Brain pericyte (primary cell): ENCODE results near the gene DENND2D.

Experiments
- DNase-seq: peaks from one replicate; pipeline ENCODE4 v3.0.0-alpha.2; 2012; ENCODE audit warnings: low read depth, low spot score

The DENND2D gene

GRCh38 chr1:111175349-111175748 is 25.1 kb downstream of the DENND2D start:
- no peak for DNase-seq

GRCh38 chr1:111174070-111174469 is 26.4 kb downstream of the DENND2D start:
- DNase-seq, result no peak

GRCh38 chr1:111172463-111172862 is 28.0 kb downstream of the DENND2D start:
- DNase-seq, result no peak

GRCh38 chr1:111164151-111164550 is 36.3 kb downstream of the DENND2D start:
- no peak for DNase-seq

- DNase-seq, result no peak
Measured at GRCh38 chr1:111163363-111163762, 37.1 kb downstream of the DENND2D start.

- DNase-seq, result no peak
Measured at GRCh38 chr1:111162488-111162880, 38.0 kb downstream of the DENND2D start.

- no peak for DNase-seq
Measured at GRCh38 chr1:111161843-111162487, 38.5 kb downstream of the DENND2D start.

GRCh38 chr1:111157431-111157830 is 43.0 kb downstream of the DENND2D start:
- no peak for DNase-seq

- no peak for DNase-seq
Measured at GRCh38 chr1:111154021-111154999, 46.1 kb downstream of the DENND2D start.

GRCh38 chr1:111151838-111152237 is 48.6 kb downstream of the DENND2D start:
- no peak for DNase-seq

GRCh38 chr1:111148376-111148881 is 52.0 kb downstream of the DENND2D start:
- DNase-seq, result no peak

GRCh38 chr1:111147948-111148347 is 52.5 kb downstream of the DENND2D start:
- no peak for DNase-seq

- no peak for DNase-seq
Measured at GRCh38 chr1:111145963-111146768, 54.3 kb downstream of the DENND2D start.

GRCh38 chr1:111145542-111145941 is 54.9 kb downstream of the DENND2D start:
- no peak for DNase-seq

GRCh38 chr1:111142356-111142975 is 58.0 kb downstream of the DENND2D start:
- DNase-seq, result no peak

GRCh38 chr1:111141245-111142220 is 58.9 kb downstream of the DENND2D start:
- DNase-seq, result no peak

- peak; percentile 16 for DNase-seq
Measured at GRCh38 chr1:111140680-111140967, 59.8 kb downstream of the DENND2D start.

GRCh38 chr1:111139956-111140679 is 60.3 kb downstream of the DENND2D start, which contains the start of the genes CEPT1 and DRAM2:
TSS of gene CEPT1 (plus strand) at chr1:111140223. CDS start at chr1:111147715, 7,492 bp downstream.
TSS of gene DRAM2 (minus strand) at chr1:111140093. CDS start at chr1:111131554, 8,539 bp downstream.
- DNase-seq, result peak; percentile 78

GRCh38 chr1:111139324-111139955 is 61.0 kb downstream of the DENND2D start:
- DNase-seq, result peak; percentile 25
